Hematopoietic multipotent progenitor cell treated with erythropoietin and hydrocortisone succinate and interleukin-3 and kit ligand, for 15 days (in vitro differentiated cells): ENCODE results near the gene ZKSCAN1.
A peak's percentile ranks its signal among the peaks of the same experiment; 100 is the strongest.
"Not testable (repeated sequence)": the region's sequence is repeated elsewhere in the genome, so short reads cannot be mapped to it uniquely, and the experiment has no call there.

ENCODE experiments used
- DNase-seq: peaks from one replicate; pipeline ENCODE4 v3.0.0-alpha.2; 2015; ENCODE audit warnings: low spot score

ZKSCAN1 gene

GRCh38 chr7:100015232-100016214 is at the start of gene ZKSCAN1:
ZKSCAN1 (plus strand) TSS chr7:100015596; CDS start chr7:100023507, 7,911 bp downstream.
- DNase-seq: peak; percentile 92

- no peak for DNase-seq
Observed at GRCh38 chr7:99969298-99969697, 46.1 kb upstream of the ZKSCAN1 start.

GRCh38 chr7:99969813-99970212 is 45.6 kb upstream of the ZKSCAN1 start:
- not testable (repeated sequence) for DNase-seq

- DNase-seq: no peak
Observed at GRCh38 chr7:99971242-99971641, 44.2 kb upstream of the ZKSCAN1 start.

- not testable (repeated sequence) for DNase-seq
Observed at GRCh38 chr7:99973817-99974216, 41.6 kb upstream of the ZKSCAN1 start.

- no peak for DNase-seq
Observed at GRCh38 chr7:99974681-99975080, 40.7 kb upstream of the ZKSCAN1 start.

- DNase-seq: no peak
Observed at GRCh38 chr7:99975782-99976521, 39.4 kb upstream of the ZKSCAN1 start, which contains the start of gene AZGP1. AZGP1 (minus strand) TSS chr7:99976031; CDS start chr7:99976020, 11 bp downstream.

GRCh38 chr7:99976626-99977025 is 38.8 kb upstream of the ZKSCAN1 start:
- no peak for DNase-seq

- peak; percentile 45 for DNase-seq
Observed at GRCh38 chr7:99979814-99980225, 35.6 kb upstream of the ZKSCAN1 start.

- DNase-seq: not testable (repeated sequence)
Observed at GRCh38 chr7:99980448-99980872, 34.9 kb upstream of the ZKSCAN1 start.

- not testable (repeated sequence) for DNase-seq
Observed at GRCh38 chr7:99981066-99981465, 34.3 kb upstream of the ZKSCAN1 start.

- DNase-seq: no peak
Observed at GRCh38 chr7:99984593-99984992, 30.8 kb upstream of the ZKSCAN1 start.

- DNase-seq: not testable (repeated sequence)
Observed at GRCh38 chr7:99987306-99987705, 28.1 kb upstream of the ZKSCAN1 start.

- DNase-seq: no peak
Observed at GRCh38 chr7:99987846-99988245, 27.6 kb upstream of the ZKSCAN1 start.

GRCh38 chr7:99990460-99990852 is 24.9 kb upstream of the ZKSCAN1 start:
- DNase-seq: no peak

GRCh38 chr7:99991543-99991942 is 23.9 kb upstream of the ZKSCAN1 start:
- DNase-seq: not testable (repeated sequence)

GRCh38 chr7:99992330-99993038 is 22.9 kb upstream of the ZKSCAN1 start:
- no peak for DNase-seq

GRCh38 chr7:99994819-99995218 is 20.6 kb upstream of the ZKSCAN1 start:
- DNase-seq: no peak

GRCh38 chr7:99996755-99997544 is 18.4 kb upstream of the ZKSCAN1 start:
- no peak for DNase-seq

GRCh38 chr7:99997545-99998137 is 17.8 kb upstream of the ZKSCAN1 start:
- DNase-seq: no peak

- DNase-seq: no peak
Observed at GRCh38 chr7:100000239-100000638, 15.2 kb upstream of the ZKSCAN1 start.
